NCI-H748 (cell line): ENCODE measurements around the gene AGO3.

Source experiments
- DNase-seq: peaks from one replicate; lab custom pipeline; 2025; ENCODE audit not compliant: unreplicated experiment; lab: John Stamatoyannopoulos, UW

The AGO3 gene

DNA sequence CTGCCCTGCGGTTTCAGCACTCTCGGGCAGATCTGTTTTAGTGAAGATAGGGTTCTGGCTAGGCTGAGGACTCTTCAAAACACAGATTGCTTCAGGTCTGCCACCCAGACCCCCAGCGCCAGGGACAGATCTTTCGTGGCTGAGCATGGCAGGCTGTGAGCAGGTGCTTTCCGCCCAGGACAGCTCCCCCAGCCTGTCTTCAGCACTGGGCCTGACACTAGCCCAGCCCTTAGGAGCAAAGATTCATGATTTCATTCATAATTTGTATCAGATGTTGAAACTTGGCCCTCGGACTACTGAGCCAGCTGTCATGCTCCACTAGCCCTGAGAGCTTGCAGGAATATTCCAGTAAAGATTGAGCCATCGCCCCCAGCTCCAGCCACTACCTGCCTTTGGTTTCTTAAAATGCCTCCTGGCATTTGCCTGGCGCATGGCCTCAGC, 163.7 kb downstream of the AGO3 start:
- no peak for DNase-seq

DNA sequence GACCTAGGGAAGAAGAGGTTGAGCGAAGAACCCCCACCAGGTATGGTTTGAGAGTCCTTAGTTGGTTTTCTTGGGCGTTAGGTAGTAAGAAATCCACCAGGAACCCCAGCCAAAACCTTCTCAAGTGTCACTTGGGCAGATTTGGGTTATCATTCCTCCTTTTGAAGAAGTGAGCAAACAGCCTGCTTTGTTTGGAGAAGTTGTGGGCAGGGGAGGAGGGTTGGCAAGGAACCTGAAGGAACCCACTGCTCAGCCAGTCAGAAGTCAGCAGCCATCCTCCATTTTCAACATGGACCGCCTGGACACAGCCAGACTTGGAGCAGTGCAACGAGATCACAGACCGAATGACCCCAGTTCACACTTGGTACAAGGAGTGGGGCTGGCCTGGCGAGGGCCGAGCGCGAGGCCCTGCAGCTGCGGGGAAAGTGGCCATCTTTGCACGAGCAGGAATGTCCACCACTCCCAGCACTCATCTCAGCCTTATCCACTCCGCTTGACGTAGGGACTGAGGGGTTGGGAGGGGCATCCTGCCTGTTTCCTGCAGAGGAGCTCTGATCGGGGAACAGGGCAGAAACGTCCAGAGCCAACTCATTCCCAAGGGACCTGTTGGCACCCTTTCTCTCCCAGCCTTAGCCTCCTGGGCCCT, 165.0 kb downstream of the AGO3 start:
- no peak for DNase-seq

DNA sequence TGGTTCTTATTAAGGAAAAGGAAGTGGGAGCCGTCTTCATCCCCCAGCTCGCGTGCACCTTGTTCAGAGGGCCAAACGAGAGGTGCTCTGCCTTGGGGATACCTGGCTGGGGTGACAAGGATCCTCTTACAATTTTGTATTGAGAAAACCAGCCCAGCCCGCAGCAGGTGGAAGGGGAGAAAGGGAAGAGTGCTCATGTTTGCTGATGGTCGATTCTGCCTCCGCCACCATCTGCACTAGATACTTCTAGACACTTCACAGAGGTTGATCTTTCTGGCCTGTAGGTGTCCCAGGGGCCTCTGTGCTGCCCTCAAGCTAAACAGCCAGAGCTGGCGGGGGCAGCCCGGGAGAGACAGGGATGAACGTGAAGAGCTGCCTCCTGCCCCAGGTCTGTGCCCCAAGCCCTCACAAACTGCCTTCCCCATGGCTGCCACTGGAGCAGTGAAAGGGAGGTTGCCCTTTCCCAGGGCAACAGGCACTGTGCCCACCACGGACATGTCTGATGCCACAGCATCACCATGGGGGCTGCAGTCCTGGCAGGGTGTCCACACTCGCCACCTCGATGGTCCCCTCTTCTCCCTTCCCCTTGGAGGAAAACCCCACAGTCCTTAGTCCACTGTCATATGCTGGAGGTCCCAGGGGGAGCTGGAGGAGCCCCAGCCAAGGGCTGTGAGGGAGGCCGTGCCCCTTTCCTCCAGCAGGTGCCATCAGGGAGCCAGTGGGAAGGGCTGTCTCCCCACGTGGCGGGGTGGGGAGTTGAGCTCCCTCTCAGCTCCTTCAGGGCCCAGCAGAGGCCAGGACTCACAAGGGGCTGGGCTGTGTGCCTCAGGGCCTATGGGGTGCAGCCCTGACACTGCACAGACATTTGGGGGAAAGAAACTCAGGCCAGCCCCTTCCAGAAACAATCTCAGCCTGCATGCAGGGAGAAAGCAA, 165.9 kb downstream of the AGO3 start:
- DNase-seq: no peak

DNA sequence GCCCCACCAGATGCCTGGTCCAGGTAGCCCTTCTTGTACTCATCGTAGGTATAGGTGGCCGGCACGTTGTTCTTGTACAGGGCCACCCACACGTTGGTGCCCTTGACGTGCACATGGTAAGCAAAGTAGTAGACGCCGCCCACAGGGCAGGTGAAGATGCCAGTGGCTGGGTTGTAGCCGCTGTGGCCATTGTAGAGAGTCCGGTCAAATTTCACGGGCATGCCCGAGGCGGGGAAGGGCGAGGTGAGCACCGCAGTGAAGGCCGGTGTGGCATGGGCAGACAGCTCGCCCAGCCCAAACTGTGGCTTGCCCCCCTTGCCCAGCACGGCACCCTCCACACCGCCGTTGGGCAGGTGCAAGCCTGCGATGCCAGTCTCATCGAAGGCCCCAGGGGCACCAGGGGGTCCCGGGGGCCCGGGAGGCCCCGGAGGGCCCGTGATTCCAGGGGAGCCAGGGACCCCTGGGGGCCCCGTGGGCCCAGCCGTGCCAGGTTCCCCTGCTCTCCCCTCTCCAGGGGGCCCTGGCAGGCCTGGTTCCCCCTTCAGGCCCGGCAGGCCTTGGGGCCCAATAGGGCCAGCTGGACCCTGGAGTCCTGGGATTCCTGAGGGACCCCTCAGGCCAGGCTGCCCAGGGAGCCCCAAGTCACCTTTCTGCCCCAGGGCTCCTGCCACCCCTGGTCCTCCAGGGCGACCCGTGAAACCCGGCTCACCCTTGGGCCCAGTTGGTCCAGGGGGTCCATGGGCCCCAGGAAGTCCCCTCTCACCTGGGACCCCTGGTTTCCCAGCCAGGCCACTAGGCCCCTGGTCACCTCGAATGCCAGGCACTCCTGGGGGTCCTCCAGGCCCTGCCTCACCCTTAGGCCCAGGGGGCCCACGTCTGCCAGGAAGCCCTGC, 167.0 kb downstream of the AGO3 start:
- no peak for DNase-seq

DNA sequence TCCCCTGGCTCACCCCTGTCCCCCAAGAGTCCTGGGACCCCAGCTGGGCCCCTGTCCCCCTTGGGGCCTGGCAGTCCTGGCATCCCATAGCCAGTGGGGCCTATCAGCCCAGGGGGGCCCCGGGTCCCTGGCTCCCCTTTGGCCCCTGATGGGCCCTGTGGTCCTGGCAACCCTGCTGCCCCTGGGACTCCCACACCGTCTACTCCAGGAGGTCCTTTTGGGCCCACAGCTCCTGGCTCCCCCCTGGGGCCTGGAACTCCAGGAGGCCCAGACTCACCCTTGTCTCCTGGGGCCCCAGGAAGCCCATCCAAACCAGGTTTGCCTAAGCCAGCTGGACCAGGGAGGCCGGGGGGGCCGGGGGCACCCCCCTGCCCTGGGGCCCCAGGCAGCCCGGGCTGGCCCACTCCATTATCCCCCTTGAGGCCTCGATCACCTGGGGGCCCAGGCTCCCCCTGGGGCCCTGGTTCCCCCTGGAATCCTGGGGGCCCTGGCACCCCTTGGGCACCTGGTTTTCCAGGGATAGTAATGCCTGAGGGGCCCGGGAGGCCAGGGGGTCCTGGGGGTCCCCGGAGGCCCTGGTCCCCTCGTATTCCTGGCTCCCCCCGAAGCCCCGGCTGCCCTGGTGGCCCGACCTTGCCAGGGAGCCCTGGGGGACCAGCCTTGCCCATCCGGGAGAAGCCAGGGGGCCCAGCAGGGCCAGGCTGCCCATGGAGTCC, 167.9 kb downstream of the AGO3 start:
- DNase-seq: no peak

DNA sequence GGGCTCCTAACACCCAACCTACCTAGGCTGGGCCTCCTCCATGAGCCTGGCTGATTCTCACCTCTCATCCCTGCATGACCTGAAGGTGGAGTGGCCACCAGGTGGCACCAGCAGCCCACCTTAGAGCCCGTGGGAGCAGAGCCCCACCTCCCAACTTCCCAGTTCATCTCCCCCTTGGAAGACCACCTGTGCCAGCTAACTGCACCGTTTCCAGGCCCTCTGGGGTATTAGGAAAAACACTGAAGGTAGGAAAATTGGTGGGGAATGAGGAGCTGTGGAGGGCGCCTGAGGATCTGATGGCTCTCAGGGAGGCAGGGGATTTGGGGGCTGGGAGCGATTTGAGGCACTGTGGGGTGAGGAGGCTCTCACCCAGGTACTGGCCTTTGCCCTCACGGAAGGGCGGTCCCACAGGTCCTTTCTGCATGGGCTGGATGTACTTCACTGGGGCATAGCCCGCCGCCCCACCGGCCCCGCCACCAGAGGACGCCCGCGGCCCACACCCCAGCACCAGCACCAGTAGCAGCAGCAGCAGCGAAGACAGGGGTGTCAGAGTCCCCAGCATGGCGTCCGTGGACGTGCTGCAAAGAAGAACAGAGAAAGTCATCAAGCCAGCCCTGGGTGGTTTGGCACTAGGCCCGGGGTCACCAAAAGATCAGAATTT, 168.9 kb downstream of the AGO3 start:
- peak; percentile 65 for DNase-seq

DNA sequence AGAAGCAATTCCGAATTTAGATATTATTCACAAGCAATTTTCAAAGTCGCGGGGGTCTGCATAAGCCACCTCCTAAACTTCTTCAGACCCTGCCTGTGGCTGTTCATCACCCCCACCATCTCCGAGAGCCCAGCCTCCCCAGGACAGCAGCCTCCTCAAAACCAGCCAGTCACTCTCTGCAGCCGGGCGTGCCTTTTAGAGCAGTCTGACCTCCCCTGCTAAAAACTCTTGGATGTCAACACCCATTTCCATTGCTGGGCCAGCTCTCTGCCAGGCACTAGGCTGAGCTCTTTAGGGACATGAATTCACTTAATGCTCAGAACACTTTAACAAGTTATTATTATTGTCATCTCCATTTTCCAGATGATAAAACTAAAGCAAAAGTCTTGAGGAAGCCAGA, 169.5 kb downstream of the AGO3 start:
- DNase-seq: no peak

DNA sequence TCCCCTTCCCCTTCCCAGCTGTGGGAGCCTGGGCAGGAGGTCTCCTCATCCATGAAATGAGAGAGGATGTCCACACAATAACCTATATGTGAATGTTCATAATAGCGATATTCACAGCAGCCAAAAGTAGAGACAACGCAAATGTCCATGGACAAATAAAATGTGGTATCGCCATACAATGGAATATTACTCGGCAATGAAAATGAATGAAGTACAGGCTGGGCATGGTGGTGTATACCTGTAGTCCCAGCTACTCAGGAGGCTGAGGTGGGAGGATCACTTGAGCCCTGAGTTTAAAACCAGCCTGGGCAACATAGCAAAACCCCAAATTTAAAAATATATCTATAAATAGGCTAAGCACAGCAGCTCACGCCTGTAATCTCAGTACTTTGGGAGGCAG, 170.6 kb downstream of the AGO3 start:
- no peak for DNase-seq

DNA sequence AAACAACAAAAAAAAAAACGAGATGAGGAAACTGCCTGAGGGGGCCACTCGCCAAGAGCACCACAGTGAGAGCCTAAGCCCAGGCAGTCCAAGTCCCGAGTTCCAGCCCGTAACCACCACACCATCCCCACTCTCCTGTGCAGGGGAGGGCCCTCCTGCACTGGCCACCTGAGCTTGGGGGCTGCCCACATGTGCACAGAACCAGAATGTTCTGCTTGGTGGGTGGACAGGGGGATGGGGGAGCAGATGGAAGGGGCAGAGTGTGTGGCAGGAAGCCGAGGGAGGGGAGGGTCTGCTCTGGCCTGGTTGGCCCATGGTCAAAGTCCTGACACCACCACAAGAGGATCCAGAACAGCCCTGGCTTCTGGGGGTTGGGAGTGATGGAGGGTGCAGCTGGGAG, 175.4 kb downstream of the AGO3 start:
- DNase-seq: no peak

DNA sequence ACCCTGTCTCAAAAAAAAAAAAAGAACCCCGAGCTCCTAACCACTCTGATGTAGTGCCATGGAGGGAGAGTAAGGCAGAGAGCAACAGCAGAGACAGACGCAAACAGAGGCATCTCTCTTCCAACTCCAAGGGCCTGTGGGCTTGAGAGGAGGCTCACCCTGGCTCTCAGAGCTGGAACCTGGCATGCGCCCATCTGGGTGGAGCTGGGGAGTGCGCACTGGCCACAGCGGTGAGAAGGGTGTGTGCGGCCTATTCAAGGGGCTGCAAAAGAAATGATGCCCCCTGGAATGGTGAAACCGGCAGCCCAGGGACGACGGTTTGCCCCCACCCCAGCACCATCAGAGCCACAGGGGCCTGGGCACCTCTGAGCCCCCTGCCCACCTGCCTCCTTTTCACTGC, 176.5 kb downstream of the AGO3 start:
- DNase-seq: no peak

DNA sequence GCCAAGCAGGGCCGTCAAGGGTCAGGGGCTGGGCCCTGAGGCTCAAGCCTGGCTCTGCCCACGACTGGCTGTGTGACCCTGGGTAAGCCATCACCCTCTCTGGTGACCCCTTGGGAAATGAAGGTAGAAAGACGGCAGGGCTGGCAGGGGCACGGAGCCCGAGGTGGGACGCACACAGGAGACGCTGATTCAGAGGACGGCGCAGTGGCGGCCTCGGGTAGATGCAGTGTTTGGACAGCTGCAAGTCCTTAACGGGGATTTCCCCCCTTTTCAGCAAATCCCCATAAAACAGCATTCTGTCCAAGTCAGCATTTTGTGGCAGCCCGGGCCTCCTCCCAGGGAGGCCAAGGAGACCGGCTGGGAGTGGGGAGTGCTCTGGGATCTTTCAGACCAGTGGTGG, 177.4 kb downstream of the AGO3 start:
- no peak for DNase-seq

DNA sequence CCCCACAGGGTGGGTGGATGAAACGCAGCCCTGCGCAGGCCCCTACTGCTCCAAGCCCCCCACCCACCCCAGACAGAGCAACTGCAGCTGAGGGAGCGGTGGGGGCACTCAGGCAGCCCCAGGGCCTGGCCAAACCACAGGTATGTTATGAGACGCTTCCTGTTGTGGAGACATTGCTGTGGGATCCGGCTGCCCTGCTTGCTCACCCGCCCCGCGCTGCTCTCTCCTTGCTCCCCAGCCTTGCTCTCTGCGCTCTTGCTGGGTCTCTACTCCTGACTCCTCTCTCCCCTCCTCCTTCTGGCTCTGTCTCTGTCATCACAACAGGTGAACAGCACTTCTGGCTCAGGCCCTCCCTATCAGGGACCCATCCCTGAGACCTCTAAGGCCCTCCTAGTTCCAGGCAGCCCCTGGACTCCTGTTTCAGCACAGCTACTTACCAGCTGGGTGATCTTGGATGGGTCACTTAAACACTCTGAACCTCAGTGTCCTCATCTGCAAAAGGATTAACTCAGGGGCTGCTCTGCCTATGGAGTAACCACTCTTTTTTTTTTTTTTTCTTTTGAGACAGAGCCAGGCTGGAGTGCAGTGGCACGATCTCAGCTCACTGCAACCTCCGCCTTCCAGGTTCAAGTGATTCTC, 178.3 kb downstream of the AGO3 start:
- DNase-seq: no peak

DNA sequence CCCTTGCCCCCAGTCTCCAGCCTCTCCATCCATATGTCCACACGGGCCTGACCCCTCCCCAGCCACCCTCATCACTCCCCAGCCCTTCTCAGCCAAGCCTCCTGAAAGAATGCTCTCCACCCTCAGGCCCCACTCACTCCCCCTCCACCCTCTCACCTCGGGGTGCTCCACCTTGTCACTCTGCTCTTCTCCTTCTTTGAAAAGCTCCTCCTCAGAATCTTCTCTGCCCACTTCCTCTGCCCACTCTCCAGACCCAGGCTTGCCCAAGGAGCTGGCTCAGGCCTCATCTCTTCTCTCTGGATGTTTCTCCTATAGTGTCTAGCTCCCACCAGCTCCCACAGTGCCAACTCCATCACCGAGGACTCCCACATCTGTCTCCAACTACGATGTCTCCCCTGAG, 180.2 kb downstream of the AGO3 start:
- DNase-seq: no peak

DNA sequence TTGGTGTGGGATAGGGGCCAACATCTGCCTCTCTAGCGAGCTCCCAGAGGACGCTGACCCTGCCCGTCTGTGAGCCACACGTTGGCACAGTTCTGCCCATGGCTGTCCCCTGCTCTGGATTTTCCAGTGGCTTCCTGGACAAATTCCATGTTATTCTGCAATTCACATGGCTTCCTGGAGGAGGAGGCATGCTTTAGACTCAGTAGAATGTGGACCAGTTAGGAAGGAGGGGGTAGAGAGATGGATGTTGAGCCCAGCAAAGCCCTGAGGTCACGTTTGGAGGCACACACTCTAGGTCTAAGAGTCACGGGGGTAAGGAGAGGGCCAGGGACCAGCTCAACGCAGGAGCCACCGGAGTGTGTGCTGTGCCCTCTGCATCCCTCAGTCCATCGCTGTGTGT, 181.9 kb downstream of the AGO3 start:
- no peak for DNase-seq

DNA sequence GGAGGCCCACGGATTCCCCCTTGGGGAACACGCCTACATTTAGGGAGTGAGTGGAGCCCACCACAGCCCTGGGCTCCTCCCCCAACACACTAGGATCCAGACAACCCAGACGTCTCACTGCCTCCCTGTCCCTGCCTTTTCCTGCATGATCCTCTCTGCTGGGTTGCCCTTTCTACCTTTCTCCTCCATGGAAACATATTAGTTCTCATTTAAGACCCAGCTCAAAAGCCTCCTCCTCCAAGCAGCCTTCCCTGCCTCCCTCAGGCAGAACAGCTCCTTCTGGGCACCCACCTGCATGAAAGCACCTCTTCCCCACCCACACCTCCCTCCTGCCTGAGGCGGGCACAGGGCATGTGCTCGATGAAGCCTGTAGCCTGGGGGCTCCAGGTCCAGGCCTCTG, 183.5 kb downstream of the AGO3 start:
- DNase-seq: no peak

DNA sequence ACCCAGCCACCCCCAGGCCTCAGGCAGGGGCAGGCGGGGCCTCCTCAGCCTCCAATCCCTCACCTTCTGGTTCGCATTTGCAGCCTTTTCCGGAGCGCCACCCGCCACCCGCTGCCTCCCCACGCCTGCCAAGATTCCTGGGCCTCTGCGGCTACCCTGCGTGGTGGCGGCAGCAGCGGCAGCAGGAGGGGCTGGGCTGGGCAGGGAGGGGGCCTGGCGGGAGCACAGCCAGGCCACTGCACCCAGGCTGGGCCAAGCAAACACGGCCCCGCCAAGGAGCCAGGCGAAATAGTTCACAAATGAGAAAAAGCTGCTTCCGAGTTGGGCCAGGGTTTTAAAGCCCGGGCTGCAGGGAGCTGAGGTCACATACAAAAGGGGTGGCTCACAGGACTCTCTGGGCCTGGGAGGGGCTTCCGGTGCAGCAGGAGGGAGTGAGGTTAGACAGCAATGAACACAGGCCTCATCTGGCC, 184.3 kb downstream of the AGO3 start:
- peak; percentile 4 for DNase-seq

DNA sequence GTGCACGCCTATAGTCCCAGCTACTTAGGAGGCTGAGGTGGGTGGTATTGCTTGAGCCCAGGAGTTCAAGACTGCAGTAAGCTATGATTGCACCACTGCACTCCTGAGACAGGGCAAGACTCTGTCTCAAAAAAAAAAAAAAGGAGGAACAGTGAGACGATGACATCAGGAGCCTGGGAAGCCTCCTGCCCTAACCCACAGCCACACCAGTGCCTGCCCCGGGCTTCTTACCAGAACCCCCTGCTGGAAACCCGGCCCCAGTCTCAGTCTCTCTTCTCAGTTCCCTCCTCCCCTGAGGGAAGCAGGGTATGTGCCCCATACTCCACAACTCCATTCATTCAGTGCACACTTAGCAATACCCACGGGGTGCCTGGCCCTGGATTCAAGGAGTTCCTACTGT, 185.0 kb downstream of the AGO3 start:
- no peak for DNase-seq

DNA sequence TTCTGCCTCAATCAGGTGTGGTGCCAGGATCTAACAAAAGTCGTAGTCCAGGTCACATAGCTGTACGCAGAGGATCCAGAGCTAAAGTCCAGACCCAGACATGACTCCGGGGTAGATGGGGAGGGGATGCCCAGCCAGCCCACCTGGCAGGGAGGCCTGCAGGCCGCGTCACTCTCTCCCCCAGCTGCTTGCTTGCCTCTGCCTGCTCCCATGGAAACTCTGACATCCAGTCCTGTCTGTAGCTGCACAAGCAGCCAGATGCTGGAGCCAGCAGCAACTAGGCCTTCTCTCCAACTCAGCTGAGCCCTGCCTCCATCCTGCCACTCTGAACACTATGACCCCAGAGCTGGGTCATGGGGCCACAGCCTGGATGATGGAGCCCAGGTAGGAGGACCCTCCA, 186.0 kb downstream of the AGO3 start:
- DNase-seq: no peak

DNA sequence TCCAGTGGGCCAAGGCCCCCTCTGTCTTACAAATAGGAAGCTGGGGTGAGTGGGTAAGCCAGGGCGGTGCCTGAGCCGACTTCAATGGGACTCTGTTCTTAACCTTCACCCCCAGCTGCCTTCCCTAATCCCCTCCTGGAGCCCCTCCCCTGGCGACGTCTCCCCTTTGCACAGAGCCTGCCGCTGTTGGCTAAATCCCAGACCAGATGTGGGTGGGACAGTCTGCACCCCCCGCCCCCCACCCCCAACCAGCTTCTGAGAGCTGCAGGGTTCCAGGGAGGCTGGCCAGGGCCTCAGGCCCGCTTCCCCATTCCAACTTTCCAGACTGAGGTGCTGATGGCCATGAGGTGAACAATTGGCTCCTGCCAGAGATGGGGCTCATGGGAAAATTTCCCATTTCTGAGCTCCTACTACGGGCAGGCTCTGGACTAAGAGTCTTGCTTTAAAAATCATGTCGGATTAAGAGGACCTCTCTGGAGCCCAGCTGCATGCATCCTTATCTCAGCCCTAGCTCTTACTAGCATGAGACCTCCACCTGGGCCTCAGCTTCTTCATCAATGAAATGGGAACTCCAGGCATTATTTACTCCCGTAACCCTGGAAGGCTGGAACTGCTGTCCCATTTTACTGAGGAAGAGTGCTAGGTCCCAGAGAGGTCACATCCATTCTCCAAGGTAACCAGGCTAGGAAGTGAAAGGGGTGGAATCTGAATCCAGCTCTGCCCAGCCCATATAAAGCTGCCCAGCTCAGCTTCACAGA, 187.7 kb downstream of the AGO3 start:
- DNase-seq: no peak
